GM12878 (cell line): ENCODE measurements around the gene ATP2C1. TPM values are rescaled to one million over a fixed set of nuclear protein-coding genes. Genes with fewer than 3 reads are reported as not detected.
A peak's percentile ranks its signal among the peaks of the same experiment; 100 is the strongest.

Experiments used
- ATF2 ChIP-seq: IDR thresholded peaks from 2 replicates; pipeline ENCODE4 v1.6.1; 2012; ENCODE audit warnings: low read length, inconsistent platforms
- BCL11A ChIP-seq: IDR thresholded peaks from 2 replicates; pipeline ENCODE4 v1.6.1; 2011; ENCODE audit warnings: low read depth, low read length
- BRCA1 ChIP-seq: IDR thresholded peaks from 2 replicates; pipeline ENCODE4 v1.6.1; 2011; ENCODE audit warnings: low read depth, low read length, improper control_type of control experiment
- CHD1 ChIP-seq: IDR thresholded peaks from 2 replicates; pipeline ENCODE4 v1.6.1; 2012; ENCODE audit warnings: low read depth, low read length, improper control_type of control experiment
- CHD2 ChIP-seq: IDR thresholded peaks from 2 replicates; pipeline ENCODE4 v1.6.1; 2011; ENCODE audit warnings: low read depth, low read length, improper control_type of control experiment, borderline replicate concordance
- CREB1 ChIP-seq: IDR thresholded peaks from 2 replicates; pipeline ENCODE4 v1.6.1; 2012; ENCODE audit warnings: low read depth, mild to moderate bottlenecking, inconsistent platforms
- CREM ChIP-seq: IDR thresholded peaks from 2 replicates; pipeline ENCODE4 v1.6.1; 2014; ENCODE audit warnings: antibody characterized with exemption, low read depth
- FOXM1 ChIP-seq: IDR thresholded peaks from 2 replicates; pipeline ENCODE4 v1.6.1; 2012; ENCODE audit warnings: low read depth, mild to moderate bottlenecking, inconsistent platforms, low read length, moderate library complexity
- HCFC1 ChIP-seq: fragments of 150-350 bp; IDR thresholded peaks from 2 replicates; pipeline ENCODE4 v1.6.1; 2014; ENCODE audit warnings: low read length
- IRF4 ChIP-seq: IDR thresholded peaks from 2 replicates; pipeline ENCODE4 v1.6.1; 2011; ENCODE audit warnings: low read depth, low read length
- JUNB ChIP-seq: IDR thresholded peaks from 2 replicates; pipeline ENCODE4 v1.6.1; 2016; ENCODE audit warnings: antibody characterized with exemption, mild to moderate bottlenecking
- LARP7 ChIP-seq: fragments of 450-650 bp; IDR thresholded peaks from 2 replicates; pipeline ENCODE4 v1.6.1; 2017; ENCODE audit warnings: mild to moderate bottlenecking
- MXI1 ChIP-seq: fragments of 150-350 bp; IDR thresholded peaks from 2 replicates; pipeline ENCODE4 v1.6.1; 2011; ENCODE audit warnings: low read depth, mild to moderate bottlenecking, inconsistent platforms, low read length, improper control_type of control experiment
- NR2C2 ChIP-seq: IDR thresholded peaks from 2 replicates; pipeline ENCODE4 v1.6.1; 2011; ENCODE audit warnings: borderline replicate concordance, low read depth; ENCODE audit not compliant: control insufficient read depth, insufficient read length
- NRF1 ChIP-seq: conservative IDR thresholded peaks from 2 replicates; pipeline ENCODE4 v1.6.1; 2011; ENCODE audit warnings: mild to moderate bottlenecking, low read depth, low read length, improper control_type of control experiment
- PML ChIP-seq: IDR thresholded peaks from 2 replicates; pipeline ENCODE4 v1.6.1; 2012; ENCODE audit warnings: low read length, inconsistent platforms
- POLR2A ChIP-seq: IDR thresholded peaks from 2 replicates; pipeline ENCODE4 v1.6.1; 2011; ENCODE audit warnings: low read depth, mild to moderate bottlenecking, low read length
- POLR2AphosphoS2 ChIP-seq: IDR thresholded peaks from 2 replicates; pipeline ENCODE4 v1.6.1; 2011; ENCODE audit warnings: low read depth, mild to moderate bottlenecking, low read length, improper control_type of control experiment, moderate library complexity
- POU2F2 ChIP-seq: IDR thresholded peaks from 3 replicates; pipeline ENCODE4 v1.6.1; 2011; ENCODE audit warnings: low read depth, mild to moderate bottlenecking, low read length, borderline replicate concordance
- SMARCA5 ChIP-seq: fragments of 450-650 bp; IDR thresholded peaks from 2 replicates; pipeline ENCODE4 v1.6.1; 2017; ENCODE audit warnings: mild to moderate bottlenecking
- SREBF1 ChIP-seq: IDR thresholded peaks from 2 replicates; pipeline ENCODE4 v1.6.1; 2012; ENCODE audit warnings: mild to moderate bottlenecking, low read length
- STAT1 ChIP-seq: fragments of 450-650 bp; conservative IDR thresholded peaks from 2 replicates; pipeline ENCODE4 v1.6.1; 2014; ENCODE audit warnings: antibody characterized with exemption, mild to moderate bottlenecking
- SUPT20H ChIP-seq: IDR thresholded peaks from 2 replicates; pipeline ENCODE4 v1.6.1; 2011; ENCODE audit warnings: low read depth, mild to moderate bottlenecking, low read length, moderate library complexity, borderline replicate concordance; ENCODE audit not compliant: control insufficient read depth
- WRNIP1 ChIP-seq: IDR thresholded peaks from 2 replicates; pipeline ENCODE4 v1.6.1; 2011; ENCODE audit warnings: low read depth, low read length, improper control_type of control experiment, borderline replicate concordance
- ZNF217 ChIP-seq: fragments of 450-650 bp; IDR thresholded peaks from 2 replicates; pipeline ENCODE4 v1.6.1; 2017; ENCODE audit warnings: antibody characterized with exemption, mild to moderate bottlenecking
- polyA plus RNA-seq, 11 experiments: library from polyadenylated mRNA; depleted of rRNA in 4 of 11; unstranded in 6 of 11; stranded (reverse) in 5 of 11; fragments of >200 nt; fragmentation: Nextera tagmentation in 4 of 11; fragmentation: Illumina TruSeq in 1 of 11; extraction: Ambion mirVana in 4 of 11; extraction: Trizol in 1 of 11; gene quantifications; 1 replicate in 1 of 11; 2 replicates in 10 of 11; pipeline versions ENCODE4 v1.2.1 to v1.2.3, GENCODE V29; 2011 to 2016; ENCODE audit warnings: inconsistent platforms in 2 of 11, missing spikeins in 2 of 11, low read depth in 1 of 11
- total RNA-seq, 4 experiments: library from RNA; depleted of rRNA in 3 of 4; stranded (reverse); fragments of >200 nt in 3 of 4; fragmentation: Illumina TruSeq in 1 of 4; extraction: Trizol in 1 of 4; gene quantifications; 2 replicates each; pipeline versions ENCODE4 v1.2.1 to v1.2.3, GENCODE V29; 2013 to 2021
- TF ChIP-seq, protein P1 (sequence below): fragments of 450-650 bp; IDR thresholded peaks from 2 replicates; pipeline ENCODE4 v1.6.1; 2016; ENCODE audit warnings: mild to moderate bottlenecking
- TF ChIP-seq, protein P2 (sequence below): fragments of 450-650 bp; formaldehyde crosslinking; IDR thresholded peaks from 2 replicates; pipeline ENCODE4 v1.5.0; 2022; ENCODE audit warnings: mild to moderate bottlenecking, missing genetic modification characterization

Gene ATP2C1
- total and polyA plus RNA-seq, 10 of the 15 experiments (the other 5 are each of a cell fraction or from before 2014, with no cell fraction given), result 20.6 to 116 (median 55.1) TPM

DNA sequence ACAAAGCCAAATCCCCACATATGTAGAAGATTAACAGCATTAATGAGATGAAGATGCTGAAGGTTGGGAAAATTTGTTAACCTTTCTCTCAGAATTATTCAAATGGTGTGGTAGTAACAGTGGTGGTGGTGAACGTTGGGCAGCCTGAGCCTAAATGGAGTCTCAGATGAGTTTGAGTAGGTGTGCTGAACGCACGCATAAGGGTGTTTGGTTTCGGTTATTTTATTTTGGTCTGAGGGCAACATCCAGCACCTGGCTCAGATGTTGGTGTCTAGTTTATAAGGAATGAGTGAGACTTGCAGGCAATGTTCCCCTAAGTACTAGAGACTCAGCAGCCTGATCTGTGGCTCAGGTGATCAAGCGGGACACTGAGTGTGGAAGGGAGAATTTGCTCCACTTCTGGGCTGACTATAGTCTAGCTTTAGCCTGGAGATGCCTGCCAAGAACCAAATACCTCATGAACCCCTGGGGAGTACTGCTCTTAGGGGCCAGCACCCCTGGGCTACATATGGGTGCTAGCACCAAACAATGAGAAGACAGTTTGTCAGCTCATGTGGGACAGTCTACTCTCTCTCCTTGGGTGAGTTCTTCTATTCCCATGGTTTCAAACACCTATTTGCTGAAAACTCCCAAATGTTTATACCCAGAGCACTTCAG lies 39.5 kb upstream of the ATP2C1 start (continued):
- TF ChIP-seq POLR2A (peak; percentile 40; the same call in 1 of the 2 replicates), POLR2AphosphoS2 (no peak; the same call in 1 of the 2 replicates), IRF4 (no peak), HCFC1 (no peak), SREBF1 (no peak), NRF1 (no peak), LARP7 (no peak), JUNB (no peak), BRCA1 (no peak), CHD2 (peak; percentile 57; the same call in 1 of the 2 replicates), SUPT20H (no peak), PML (0 out of 2 replicates have a peak, but pooled peaks have one; percentile 30), FOXM1 (peak; percentile 83; the same call in 1 of the 2 replicates), POU2F2 (peak; percentile 89), ATF2 (peak; percentile 79; the same call in 1 of the 2 replicates), CHD1 (no peak), BCL11A (peak; percentile 38; the same call in 1 of the 2 replicates), SMARCA5 (0 out of 2 replicates have a peak, but pooled peaks have one; percentile 46), CREM (peak; percentile 54; the same call in 1 of the 2 replicates), NR2C2 (no peak), STAT1 (no peak), ZNF217 (no peak), CREB1 (peak; percentile 38), MXI1 (0 out of 2 replicates have a peak, but pooled peaks have one; percentile 28), WRNIP1 (peak; percentile 78; the same call in 1 of the 2 replicates)
- TF ChIP-seq, protein P1, sequence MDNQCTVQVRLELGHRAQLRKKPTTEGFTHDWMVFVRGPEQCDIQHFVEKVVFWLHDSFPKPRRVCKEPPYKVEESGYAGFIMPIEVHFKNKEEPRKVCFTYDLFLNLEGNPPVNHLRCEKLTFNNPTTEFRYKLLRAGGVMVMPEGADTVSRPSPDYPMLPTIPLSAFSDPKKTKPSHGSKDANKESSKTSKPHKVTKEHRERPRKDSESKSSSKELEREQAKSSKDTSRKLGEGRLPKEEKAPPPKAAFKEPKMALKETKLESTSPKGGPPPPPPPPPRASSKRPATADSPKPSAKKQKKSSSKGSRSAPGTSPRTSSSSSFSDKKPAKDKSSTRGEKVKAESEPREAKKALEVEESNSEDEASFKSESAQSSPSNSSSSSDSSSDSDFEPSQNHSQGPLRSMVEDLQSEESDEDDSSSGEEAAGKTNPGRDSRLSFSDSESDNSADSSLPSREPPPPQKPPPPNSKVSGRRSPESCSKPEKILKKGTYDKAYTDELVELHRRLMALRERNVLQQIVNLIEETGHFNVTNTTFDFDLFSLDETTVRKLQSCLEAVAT, result peak; percentile 52; the same call in 1 of the 2 replicates
- TF ChIP-seq, protein P2, sequence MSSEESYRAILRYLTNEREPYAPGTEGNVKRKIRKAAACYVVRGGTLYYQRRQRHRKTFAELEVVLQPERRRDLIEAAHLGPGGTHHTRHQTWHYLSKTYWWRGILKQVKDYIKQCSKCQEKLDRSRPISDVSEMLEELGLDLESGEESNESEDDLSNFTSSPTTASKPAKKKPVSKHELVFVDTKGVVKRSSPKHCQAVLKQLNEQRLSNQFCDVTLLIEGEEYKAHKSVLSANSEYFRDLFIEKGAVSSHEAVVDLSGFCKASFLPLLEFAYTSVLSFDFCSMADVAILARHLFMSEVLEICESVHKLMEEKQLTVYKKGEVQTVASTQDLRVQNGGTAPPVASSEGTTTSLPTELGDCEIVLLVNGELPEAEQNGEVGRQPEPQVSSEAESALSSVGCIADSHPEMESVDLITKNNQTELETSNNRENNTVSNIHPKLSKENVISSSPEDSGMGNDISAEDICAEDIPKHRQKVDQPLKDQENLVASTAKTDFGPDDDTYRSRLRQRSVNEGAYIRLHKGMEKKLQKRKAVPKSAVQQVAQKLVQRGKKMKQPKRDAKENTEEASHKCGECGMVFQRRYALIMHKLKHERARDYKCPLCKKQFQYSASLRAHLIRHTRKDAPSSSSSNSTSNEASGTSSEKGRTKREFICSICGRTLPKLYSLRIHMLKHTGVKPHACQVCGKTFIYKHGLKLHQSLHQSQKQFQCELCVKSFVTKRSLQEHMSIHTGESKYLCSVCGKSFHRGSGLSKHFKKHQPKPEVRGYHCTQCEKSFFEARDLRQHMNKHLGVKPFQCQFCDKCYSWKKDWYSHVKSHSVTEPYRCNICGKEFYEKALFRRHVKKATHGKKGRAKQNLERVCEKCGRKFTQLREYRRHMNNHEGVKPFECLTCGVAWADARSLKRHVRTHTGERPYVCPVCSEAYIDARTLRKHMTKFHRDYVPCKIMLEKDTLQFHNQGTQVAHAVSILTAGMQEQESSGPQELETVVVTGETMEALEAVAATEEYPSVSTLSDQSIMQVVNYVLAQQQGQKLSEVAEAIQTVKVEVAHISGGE (CRISPR knock-in tag), result no peak
